ENCODE data around the gene MRFAP1L1. TPM values are rescaled to one million over a fixed set of nuclear protein-coding genes. Genes with fewer than 3 reads are reported as not detected.

Gene MRFAP1L1
- total RNA-seq, 1 donor from 2014 or later: 57.9 TPM

- H3K4me3 ChIP-seq (ENCODE audit: low read depth, low read length): no peak overlapping the region
- no peaks in the 10 kb centered on the region for H3K27me3 ChIP-seq (ENCODE audit: control insufficient read depth, insufficient read depth, low read length)
- TF ChIP-seq, protein P1, sequence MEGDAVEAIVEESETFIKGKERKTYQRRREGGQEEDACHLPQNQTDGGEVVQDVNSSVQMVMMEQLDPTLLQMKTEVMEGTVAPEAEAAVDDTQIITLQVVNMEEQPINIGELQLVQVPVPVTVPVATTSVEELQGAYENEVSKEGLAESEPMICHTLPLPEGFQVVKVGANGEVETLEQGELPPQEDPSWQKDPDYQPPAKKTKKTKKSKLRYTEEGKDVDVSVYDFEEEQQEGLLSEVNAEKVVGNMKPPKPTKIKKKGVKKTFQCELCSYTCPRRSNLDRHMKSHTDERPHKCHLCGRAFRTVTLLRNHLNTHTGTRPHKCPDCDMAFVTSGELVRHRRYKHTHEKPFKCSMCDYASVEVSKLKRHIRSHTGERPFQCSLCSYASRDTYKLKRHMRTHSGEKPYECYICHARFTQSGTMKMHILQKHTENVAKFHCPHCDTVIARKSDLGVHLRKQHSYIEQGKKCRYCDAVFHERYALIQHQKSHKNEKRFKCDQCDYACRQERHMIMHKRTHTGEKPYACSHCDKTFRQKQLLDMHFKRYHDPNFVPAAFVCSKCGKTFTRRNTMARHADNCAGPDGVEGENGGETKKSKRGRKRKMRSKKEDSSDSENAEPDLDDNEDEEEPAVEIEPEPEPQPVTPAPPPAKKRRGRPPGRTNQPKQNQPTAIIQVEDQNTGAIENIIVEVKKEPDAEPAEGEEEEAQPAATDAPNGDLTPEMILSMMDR (IDR thresholded peaks at IDR 0.05; ENCODE audit: insufficient read depth, low read length, severe bottlenecking): no peak
- DNase-seq (ENCODE audit: low read depth): no peak
- no peak for FAIRE-seq
- H3K36me3 ChIP-seq (ENCODE audit: control insufficient read depth, insufficient read depth, low read length): no peaks in the 10 kb centered on the region
These were observed 22.1 kb upstream of the MRFAP1L1 start for GRCh38 chr4:6731780-6732179.

GRCh38 chr4:6731318-6731675 is 21.6 kb upstream of the MRFAP1L1 start:
- Histone ChIP-seq H3K4me3 (ENCODE audit: low read depth, low read length) (no peak overlapping the region), H3K27me3 (ENCODE audit: control insufficient read depth, insufficient read depth, low read length) (no peaks in the 10 kb centered on the region), H3K36me3 (ENCODE audit: control insufficient read depth, insufficient read depth, low read length) (no peaks in the 10 kb centered on the region)
- no peak for FAIRE-seq
- TF ChIP-seq, protein P1 (IDR thresholded peaks at IDR 0.05; ENCODE audit: insufficient read depth, low read length, severe bottlenecking): no peak
- DNase-seq (ENCODE audit: low read depth): no peak

DNA sequence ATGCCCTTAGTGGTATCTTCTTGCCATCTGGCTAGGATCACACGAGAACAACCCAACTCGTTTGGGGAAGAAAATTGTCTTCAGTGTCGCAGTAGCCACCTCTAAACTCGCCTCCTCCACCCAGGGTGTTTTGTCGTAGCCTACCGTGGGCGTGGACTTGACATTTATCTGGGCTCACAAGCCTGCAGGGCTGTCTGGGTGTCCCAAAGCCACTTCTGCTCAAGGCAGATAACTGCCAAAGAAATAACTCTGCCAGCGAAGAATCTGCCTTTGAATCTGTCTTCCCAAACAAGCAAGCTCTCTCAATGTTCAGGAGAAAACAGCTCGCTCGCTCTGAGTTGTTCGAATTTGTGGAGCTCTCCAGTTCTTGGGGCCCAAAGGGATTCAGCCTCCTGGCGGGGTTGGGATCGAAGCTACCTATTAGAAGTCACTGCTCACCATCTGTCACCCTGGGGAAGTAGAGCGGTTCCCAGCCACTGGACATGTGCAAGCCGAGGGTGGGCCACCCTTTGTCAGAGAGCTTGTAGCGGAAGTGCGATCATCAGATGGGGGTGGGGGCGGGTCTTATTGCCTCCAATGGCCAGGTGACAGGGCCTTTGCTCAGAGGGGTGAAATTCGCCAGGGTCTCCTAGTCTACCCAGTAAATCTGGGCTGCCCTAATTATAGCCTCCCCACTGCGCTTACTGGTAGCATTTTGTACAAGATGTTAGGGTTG is 21.1 kb upstream of the MRFAP1L1 start:
- Histone ChIP-seq H3K27me3 (ENCODE audit: control insufficient read depth, insufficient read depth, low read length) (no peaks in the 10 kb centered on the region), H3K36me3 (ENCODE audit: control insufficient read depth, insufficient read depth, low read length) (no peaks in the 10 kb centered on the region), H3K4me3 (ENCODE audit: low read depth, low read length) (no peak overlapping the region)
- TF ChIP-seq, protein P1 (IDR thresholded peaks at IDR 0.05; ENCODE audit: insufficient read depth, low read length, severe bottlenecking): no peak
- no peak for FAIRE-seq
- no peak for DNase-seq (ENCODE audit: low read depth)

GRCh38 chr4:6728320-6729029 is 18.8 kb upstream of the MRFAP1L1 start:
- H3K4me3 ChIP-seq (ENCODE audit: low read depth, low read length): no peak overlapping the region
- DNase-seq (ENCODE audit: low read depth) (no peak), FAIRE-seq (no peak)
- H3K36me3 ChIP-seq (ENCODE audit: control insufficient read depth, insufficient read depth, low read length): no peaks in the 10 kb centered on the region
- TF ChIP-seq, protein P1 (IDR thresholded peaks at IDR 0.05; ENCODE audit: insufficient read depth, low read length, severe bottlenecking): no peak
- no peaks in the 10 kb centered on the region for H3K27me3 ChIP-seq (ENCODE audit: control insufficient read depth, insufficient read depth, low read length)

DNA sequence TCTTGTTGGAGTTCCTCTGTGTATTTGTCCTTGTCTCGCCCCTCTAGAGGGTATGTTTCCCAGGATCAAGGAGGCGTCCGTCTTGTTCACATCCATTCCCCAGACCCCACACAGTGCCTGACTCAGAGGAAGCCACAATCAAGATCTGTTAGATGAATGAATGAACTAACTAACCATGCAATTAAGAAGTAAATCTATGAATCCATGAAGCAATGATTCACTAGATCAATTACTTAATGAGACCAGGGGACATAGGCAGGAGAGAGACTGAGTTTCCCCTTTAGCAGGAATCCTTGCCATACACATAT is 18.2 kb upstream of the MRFAP1L1 start:
- no peak for FAIRE-seq

More for the DNA sequence above, 18.2 kb upstream of the MRFAP1L1 start:
- H3K36me3 ChIP-seq (ENCODE audit: control insufficient read depth, insufficient read depth, low read length): no peaks in the 10 kb centered on the region
- no peaks in the 10 kb centered on the region for H3K27me3 ChIP-seq (ENCODE audit: control insufficient read depth, insufficient read depth, low read length)
- no peak for DNase-seq (ENCODE audit: low read depth)
- no peak overlapping the region for H3K4me3 ChIP-seq (ENCODE audit: low read depth, low read length)
- TF ChIP-seq, protein P1 (IDR thresholded peaks at IDR 0.05; ENCODE audit: insufficient read depth, low read length, severe bottlenecking): no peak
